NCI-H2227 (cell line): ENCODE results near the gene RANGAP1.
A peak's percentile ranks its signal among the peaks of the same experiment; 100 is the strongest.

Experiments
- DNase-seq: peaks from one replicate; lab custom pipeline; 2025; ENCODE audit not compliant: unreplicated experiment; lab: John Stamatoyannopoulos, UW

RANGAP1 gene, protein sequence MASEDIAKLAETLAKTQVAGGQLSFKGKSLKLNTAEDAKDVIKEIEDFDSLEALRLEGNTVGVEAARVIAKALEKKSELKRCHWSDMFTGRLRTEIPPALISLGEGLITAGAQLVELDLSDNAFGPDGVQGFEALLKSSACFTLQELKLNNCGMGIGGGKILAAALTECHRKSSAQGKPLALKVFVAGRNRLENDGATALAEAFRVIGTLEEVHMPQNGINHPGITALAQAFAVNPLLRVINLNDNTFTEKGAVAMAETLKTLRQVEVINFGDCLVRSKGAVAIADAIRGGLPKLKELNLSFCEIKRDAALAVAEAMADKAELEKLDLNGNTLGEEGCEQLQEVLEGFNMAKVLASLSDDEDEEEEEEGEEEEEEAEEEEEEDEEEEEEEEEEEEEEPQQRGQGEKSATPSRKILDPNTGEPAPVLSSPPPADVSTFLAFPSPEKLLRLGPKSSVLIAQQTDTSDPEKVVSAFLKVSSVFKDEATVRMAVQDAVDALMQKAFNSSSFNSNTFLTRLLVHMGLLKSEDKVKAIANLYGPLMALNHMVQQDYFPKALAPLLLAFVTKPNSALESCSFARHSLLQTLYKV

DNA sequence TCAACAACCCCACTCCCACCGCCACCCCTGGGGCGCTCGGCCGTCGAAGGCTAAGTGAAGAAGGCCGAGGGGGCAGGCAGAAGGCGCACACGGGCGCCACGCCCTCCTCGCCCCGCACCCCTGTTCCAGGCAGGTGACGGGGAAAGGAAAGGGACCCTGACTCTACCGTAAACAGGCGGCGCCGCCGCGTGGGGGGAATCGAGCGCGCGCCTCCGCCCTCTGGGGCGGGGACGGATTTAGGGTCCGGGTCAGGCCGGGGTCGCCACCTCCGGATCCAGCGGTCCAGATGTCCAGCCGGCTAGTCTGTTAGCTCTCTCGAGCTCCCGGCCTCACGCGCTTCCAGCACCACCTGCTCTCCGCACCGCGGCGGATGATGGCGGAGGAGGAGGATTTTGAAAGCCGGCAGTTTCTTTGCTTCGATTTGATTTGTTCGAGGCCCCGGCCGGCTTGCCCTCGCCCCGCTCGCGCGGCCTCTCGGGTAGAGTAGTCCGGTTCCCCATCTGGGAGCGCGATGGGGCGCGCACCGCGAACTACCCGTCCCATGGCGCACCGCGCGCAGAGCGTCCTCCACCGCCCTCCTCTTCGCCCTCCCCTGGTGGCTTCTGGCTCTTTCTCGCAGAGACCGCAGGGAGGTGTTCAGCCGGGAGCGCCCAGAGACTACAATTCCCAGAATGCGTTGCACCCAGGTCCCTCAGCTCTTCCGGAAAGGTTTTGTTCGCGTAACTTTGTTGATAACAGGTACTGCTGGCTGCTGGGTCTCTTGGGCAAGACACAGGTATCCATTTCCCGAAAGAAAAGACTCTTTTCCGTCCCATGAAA, at the start of gene RANGAP1:
Gene RANGAP1 (minus strand): TSS at position 368 of the 819 bp plus-strand sequence. CDS start 5,143 bp downstream, outside the sequence.
- DNase-seq: peak; percentile 98

DNA sequence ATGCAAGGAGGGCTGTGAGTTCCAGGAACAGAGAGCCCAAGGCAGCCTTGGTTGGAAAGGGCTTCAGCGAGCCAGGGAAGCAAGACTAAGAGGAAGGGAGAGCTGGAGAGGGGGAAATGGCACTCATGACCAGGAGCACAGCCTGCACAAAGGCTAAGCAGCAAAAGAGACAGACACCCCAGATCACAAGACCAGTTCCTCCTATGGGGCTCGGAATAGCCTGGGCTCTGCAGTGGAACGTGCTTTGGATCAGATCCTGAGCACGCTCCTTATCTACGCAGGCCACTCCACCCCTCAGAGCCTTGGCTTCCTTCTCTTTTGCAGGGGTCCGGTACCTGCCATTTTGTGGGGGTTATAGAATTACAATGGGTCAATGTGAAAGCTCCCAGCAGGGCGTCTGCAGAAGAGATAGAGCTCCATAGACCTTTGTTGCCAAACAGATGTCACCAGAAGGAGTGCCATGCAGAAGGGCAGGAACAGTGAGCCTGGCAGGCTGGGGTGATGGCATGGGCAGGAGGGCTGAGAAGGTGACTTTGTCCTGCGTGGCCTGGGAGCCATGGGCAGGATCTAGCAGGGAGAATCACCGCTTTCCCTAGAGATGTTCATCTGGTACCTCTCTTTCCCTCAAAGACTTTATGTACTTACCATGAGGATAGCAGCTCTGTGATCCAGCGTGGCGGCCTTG, 49.1 kb upstream of the RANGAP1 start:
- no peak for DNase-seq

DNA sequence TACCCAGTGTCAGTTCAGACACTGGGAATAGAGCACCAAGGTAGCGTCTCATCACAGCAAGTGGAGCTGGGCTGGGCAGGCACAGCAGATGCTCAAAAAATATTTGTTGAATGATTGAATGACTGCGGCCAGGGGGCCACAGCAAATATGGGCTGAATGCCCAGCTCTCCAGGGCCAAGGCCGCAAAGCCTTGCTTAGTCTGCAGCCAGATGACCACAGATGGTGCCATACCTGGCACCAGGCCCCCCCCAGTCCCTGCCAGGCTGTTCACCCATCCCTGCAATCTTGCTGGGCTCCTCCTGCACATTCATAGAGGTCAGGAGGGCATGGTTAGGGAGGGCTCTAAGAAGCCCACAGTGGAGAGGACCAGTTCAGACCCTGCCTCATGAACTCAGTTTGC, 48.2 kb upstream of the RANGAP1 start:
- DNase-seq: no peak

DNA sequence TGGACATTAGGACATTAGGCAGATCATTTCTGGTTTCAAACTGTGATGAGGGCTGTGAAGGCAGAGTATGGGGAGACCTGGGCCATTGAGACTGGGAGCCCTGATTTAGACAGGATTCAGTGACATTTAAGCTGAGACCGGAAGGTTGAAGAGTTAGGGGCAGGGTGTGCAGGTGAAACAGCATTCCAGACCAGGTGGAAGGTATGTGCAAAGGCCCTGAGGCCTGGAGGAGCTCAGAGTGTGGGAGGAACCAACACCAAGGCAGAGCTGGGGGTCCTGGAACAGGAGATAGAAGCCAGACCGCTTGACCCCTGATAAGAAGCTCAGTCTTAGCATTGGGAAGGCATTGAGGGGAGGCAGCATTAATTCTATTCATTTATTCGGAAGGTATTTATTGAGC, 47.8 kb upstream of the RANGAP1 start:
- no peak for DNase-seq

DNA sequence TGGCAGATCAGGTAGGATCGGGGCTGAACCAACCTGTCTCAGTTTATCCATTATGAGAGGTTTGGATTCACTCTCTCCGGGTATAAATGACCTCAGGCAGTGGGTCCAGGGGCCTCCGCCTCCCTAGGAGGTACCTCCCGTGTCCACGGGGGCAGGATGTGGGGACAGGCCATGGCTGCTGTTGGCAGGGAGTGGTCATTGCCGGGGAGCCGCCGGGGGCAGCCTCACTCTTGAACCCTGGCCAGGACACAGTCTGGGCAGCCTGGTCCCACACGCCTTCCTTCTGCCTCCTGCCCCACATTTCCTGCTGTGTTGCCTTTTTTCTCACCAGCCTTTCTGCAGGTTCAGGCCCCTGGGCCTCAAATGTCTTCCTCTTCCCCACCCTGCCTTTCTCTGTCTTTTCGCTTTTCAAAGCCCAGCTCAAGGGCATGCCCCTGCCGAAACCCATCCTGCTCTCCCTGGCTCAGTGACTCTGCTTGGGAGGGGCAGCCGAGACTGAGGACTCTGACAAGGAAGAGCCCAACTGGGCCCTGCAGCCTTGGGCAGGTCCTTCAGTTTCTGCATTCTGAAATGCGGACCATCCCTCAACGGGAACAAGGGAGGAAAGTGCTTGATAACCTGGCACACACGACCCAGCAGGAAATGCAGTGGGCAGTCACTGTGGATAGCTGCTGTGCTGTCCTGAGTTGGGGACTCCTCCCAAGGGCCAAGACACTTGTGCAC, 46.4 kb upstream of the RANGAP1 start:
- no peak for DNase-seq

DNA sequence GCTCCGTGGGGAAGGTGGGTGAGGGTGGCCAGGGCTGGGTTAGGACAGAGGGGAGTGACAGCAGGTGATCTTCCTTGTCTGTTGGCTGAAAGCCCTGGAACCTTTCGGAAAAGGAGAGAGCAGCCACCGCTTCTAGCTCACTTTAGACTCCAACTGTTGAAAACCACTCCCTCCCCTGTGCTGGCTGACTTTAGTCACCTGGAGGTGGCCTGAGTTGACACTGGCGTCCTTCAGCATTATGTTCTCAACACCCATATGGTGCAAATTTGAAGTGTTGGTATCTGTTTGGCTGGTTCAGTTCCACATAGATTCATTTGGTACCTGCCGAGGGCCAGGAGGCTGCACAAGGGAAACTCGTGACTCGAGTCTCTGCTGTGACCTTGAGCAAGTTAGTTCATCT, 44.2 kb upstream of the RANGAP1 start:
- no peak for DNase-seq

DNA sequence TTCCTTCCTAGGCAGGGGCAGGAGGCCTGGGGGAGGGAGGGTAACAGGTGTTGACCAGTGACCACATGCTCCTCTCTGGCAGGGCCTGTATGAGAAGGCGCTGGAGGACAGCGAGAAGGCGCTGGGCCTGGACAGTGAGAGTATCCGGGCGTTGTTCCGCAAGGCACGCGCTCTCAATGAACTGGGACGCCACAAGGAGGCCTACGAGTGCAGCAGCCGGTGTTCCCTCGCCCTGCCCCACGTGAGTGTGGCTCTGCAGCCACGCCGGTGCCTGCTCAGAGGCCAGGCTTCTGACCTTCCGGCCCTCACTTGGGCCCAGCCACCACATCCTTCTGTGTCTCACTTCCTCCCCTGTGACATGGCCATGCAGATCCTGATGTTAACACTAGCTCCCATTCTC, 41.1 kb upstream of the RANGAP1 start:
- no peak for DNase-seq

DNA sequence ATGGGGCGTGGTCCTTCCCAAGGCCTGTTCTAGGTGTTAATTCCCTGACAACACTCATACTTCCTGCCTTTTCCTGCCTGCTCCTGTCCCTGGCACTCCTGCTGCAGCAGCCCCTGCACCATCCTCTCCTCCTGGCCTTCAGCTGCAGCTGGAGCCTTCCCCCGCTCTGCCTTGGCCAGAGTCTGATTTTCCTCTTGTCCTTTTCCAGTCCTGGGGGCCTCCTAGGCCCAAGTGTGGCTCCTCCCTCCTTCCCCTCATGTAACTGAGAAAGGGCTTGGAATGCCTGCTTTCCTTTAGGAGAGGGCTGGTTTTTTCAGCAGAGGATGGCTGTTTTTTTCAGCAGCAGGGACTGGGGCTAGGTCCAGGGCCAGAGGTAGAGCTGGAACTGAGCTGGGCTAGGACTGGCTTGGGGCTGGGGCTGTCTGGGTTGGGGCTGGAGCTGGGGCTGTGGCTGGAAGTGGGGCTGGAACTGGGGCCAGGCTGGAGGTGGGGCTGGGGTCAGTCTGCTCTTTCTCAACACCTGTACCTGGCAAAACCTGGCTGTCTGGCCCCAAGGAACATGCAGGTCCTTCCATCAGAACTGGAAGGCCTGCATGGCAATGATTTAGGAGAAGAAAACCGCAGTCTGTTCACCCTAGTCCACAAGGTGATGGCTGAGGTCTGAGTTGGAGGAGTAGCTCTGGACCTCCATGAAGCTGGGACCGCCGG, 39.0 kb upstream of the RANGAP1 start:
- no peak for DNase-seq

DNA sequence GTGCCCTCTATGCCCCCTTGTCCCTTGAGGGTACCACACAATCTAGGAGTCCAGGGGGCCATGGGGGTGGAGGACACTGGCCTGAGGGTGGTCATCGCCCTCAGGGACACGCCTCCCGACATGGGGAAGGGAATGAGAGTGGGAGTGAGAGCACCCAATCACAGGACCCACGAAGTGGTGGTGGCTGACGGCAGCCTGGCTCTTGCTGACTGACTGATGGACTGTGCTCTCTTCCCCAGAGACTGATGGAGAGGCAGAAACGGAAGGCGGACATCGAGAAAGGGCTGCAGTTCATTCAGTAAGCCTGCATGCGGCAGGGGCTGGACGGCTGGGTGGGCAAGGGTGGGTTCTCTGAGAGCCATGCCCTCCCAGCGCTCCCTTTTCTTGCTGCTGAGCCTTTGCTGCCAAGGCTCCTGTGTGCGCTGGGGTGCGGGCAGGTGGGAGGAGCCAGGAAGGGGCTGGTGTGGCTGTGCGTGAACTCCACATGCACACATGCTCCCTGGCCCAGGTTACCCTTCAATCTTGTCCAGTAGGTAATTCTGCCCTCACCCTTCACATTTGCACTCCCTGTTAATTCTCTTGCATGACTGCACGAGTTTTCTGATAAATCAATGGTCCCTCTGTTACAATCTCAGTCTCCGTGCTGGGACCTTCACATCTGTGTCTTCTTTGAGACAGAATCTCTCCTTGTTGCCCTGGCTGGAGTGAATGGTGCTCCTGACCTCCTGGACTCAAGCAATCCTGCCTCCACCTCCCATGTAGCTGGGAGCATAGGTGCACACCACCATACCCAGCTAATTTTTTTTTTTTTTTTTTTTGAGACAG, 34.6 kb upstream of the RANGAP1 start:
- DNase-seq: no peak

DNA sequence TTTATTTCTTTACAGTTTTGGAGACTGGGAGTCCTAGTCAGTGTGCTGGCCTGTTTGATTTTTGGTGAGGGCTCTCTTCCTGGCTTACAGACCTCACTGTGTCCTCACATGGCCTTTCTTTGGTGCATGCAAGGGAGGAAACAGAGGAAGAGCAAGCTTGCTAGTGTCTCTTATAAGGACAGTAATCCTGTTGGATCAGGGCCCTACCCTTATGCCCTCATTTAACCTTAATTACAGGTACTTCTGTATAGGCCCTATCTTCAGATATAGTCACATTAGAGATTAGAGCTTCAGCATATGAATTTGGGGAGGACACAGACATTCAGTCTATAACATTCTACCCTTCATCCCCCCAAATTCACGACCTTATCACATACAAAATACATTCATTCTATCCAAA, 29.6 kb upstream of the RANGAP1 start:
- no peak for DNase-seq

DNA sequence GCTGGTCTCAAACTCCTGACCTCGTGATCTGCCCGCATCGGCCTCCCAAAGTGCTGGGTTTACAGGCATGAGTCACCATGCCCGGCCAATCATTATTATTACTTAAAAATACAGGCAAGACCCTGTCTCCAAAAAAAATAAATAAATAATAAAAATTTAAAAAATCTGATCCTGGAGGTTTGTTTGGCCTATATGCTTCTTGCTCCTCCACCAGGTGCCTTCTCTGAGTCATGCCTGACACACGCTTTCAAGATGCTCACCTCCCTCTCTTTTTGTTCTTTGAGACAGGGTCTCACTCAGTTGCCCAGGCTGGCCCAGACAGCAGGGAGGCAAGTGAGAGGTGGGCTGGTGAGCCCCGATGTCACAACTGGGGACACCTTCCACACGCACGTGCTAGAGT, 28.8 kb upstream of the RANGAP1 start:
- DNase-seq: no peak

DNA sequence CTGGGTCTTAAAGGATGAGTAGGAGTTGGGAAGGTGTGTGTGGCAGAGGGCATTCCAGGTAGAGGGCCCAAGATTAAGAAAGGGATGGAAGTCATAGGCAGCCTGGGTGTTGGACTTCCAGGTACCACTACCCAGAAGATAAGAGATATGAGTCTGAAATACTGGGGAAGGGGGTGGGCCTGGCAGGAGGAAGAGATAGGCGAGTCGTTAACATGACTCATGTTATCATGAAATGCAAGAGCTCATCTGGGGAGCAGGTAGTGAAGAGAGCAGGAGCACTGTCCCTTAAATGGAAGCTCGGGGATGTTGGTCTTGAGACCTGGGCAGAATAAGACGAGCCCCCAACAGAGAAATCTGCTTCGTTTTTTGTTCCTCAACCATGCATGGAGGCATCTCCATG, 25.5 kb upstream of the RANGAP1 start:
- DNase-seq: no peak

DNA sequence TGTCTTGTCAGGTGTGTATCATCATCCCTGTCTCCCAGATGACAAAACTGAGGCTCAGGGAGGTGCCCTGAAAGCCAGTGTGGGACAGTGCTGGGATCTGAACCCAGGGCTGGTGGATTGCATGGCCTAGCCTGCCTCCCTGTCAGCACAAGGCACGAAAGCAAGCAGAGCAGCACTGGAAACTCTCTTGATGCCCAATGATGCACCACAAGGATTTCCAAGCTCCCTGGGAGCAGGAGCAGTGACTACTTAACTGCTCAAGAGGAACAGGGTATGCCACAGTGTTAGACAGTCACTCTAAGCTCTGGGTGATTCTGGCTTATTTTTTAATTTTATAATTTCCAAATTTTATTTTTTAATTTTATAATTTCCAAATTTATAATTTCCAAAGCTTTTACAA, 24.3 kb upstream of the RANGAP1 start:
- DNase-seq: no peak

DNA sequence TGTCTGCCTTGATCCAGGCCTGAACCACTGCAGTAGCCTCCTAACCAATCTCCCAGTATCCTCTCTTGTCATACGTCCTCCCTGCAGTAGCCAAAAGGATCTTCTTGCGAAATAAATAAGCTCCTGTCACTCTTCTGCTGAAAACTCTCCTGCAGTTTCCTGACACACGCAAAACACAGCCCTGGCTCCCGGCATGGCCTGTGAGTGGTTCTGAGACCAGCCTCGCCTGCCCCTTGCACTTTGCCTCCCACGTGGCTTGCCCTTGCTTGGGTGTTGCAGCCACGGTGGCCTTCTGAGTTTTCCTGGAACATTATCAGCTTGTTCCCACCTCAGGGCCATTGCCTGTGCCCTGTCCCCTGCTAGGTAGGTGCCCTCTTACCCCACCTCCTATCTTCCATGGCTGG, 22.6 kb upstream of the RANGAP1 start:
- no peak for DNase-seq

DNA sequence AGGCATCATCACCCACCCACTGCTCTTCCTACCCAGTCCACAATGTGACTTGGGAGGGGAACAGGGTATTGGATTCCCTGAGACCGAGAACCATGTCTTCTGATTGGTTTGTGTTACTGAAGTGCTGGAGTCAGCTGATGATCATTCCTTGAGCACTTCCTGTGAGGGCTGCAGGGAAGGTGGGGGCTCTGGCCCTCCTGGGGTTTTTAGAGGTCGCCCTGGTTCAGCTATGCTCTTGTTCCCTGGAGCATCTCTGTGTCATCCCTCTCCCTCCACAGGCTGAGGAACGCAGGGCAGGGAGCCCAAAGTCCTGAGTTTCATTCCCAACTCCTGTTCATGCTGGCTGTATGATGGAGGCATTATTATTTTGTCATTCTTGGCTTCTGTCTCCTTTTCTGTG, 22.1 kb upstream of the RANGAP1 start:
- no peak for DNase-seq

DNA sequence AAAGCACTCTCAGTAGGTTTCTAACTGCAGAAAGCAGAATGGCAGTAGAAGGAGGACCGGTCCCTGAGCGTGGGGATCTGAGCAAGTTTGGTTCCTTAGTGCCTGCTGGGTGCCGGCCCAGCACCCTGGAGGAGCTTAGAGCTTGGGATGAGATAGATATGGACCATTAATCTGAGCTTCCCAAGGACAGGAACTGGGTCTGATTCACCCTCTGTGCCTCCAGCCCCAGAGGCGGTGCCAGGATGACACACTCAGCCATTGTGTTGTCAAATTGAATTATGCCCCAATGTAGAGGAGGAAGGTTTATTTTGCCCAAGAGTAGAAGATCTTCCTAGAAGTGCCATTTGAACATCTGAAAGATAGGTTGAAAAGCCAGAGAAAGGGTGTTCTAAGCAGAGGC, 19.7 kb upstream of the RANGAP1 start:
- DNase-seq: no peak

DNA sequence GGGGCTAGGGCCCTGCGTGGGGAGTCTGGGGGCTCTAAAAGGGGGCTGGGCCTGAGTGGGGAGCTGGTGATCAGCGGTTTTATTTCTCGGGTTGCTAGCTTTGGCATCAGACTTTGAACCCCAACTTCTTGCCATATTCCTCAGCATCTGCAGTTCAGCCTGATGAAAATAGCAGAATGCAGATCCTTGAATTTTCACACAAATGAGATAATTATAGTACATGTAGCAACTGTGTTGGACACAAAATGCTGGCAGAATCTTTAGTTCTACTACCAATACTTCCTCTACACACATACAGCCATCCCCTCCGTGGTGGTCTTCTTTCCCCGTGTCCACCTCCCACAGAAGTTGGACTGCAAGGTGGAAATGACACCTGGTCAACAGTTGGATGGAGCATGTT, 16.8 kb upstream of the RANGAP1 start:
- no peak for DNase-seq

DNA sequence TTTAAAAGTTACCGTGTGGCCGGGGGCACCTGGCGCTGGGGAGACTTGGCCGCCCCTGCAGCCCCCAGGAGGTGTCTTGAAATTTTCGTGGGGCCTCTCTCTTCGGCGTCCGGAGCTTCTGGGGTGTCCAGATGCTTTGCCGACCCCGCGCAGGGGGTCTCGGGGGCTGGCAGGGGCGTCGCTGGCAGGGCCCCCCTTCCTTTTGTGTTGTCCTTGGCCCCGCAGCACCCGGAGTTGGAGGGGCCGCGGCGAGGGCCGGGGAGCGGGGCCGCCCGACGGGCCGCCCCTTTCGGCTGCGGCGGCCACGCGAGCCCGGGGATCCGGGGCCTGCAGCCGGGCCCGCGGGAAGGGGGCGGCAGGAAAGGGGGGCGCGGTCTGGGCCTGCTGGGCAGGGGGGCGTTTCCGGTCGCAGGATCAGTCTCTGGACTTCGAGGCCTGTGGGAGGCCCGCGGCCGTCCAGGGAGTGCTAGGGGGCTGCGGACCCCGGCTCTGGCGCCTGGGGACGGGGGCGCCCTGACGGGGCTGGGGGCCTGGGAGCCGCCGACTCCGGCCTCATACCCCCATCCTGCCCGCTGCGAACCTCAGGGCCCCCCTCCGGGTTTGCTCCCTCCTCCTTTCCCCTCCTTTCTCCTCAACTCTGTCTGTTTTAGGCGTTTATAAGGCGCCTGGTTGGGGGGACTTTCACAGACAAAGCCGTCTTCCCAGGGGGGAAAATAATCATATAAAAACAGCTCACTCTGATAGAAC, 16.2 kb upstream of the RANGAP1 start:
- peak; percentile 34 for DNase-seq
